Stimulated activated CD8-positive, alpha-beta memory T cell treated with anti-CD3 and anti-CD28 coated beads, Interleukin-12 subunit alpha, Interleukin-12 subunit beta, amount 100 ng/mL, for 24 hours (primary cell): Measurements from ENCODE around the gene RPUSD1.
"Not testable (repeated sequence)": the region's sequence is repeated elsewhere in the genome, so short reads cannot be mapped to it uniquely, and the experiment has no call there.

Experiments
- DNase-seq: peaks from one replicate; pipeline ENCODE4 v3.0.0-alpha.2; 2020; ENCODE audit errors: extremely low read depth

RPUSD1 gene

DNA sequence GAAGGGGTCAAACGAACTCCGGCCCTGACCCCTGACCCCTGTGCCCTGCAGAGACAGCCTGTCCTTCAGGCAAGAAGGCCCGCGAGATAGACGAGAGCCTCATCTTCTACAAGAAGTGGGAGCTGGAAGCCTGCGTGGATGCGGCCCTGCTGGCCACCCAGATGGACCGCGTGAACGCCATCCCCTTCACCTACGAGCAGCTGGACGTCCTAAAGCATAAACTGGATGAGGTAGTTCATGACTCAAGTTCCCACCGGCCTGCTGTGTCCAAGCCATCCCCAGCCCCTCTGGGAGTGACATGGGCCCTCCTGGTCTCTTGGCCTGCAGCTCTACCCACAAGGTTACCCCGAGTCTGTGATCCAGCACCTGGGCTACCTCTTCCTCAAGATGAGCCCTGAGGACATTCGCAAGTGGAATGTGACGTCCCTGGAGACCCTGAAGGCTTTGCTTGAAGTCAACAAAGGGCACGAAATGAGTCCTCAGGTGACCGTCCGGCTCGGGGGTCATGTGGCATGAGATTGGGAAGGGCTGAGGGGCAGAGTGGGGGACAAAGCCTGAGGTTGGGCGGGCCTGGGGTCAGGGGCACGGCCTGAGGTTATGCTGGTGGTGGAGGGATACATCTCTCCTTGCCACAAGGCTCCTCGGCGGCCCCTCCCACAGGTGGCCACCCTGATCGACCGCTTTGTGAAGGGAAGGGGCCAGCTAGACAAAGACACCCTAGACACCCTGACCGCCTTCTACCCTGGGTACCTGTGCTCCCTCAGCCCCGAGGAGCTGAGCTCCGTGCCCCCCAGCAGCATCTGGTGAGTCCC is 22.0 kb downstream of the RPUSD1 start:
- no peak for DNase-seq

DNA sequence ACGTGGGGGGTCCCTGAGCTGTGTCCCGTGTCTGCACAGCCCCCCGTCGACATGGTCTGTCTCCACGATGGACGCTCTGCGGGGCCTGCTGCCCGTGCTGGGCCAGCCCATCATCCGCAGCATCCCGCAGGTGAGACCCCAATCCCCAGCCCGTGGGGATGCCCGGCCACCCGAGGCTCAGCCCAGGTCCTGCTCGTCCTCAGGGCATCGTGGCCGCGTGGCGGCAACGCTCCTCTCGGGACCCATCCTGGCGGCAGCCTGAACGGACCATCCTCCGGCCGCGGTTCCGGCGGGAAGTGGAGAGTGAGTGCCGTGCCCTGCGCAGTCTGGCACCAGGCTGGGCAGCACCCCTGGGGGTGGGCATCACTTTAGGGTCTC is 22.7 kb downstream of the RPUSD1 start:
- DNase-seq: no peak

DNA sequence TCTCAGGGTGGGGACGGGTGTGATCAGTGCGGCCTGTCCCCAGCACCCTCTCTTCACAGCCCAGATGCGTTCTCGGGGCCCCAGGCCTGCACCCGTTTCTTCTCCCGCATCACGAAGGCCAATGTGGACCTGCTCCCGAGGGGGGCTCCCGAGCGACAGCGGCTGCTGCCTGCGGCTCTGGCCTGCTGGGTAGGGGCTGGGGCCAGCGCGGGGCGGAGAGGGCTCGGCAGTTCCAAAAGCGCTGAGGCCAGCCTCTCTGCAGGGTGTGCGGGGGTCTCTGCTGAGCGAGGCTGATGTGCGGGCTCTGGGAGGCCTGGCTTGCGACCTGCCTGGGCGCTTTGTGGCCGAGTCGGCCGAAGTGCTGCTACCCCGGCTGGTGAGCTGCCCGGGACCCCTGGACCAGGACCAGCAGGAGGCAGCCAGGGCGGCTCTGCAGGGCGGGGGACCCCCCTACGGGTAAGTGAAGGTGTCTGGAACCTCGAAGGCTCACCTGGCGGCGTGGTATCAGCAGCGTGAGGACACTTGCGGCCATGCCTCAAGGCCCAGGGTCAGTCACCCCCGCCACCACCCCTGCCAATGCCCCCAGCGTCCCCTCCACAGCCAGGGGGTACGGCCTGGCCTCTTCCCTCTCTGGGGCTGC is 23.2 kb downstream of the RPUSD1 start:
- DNase-seq: no peak

DNA sequence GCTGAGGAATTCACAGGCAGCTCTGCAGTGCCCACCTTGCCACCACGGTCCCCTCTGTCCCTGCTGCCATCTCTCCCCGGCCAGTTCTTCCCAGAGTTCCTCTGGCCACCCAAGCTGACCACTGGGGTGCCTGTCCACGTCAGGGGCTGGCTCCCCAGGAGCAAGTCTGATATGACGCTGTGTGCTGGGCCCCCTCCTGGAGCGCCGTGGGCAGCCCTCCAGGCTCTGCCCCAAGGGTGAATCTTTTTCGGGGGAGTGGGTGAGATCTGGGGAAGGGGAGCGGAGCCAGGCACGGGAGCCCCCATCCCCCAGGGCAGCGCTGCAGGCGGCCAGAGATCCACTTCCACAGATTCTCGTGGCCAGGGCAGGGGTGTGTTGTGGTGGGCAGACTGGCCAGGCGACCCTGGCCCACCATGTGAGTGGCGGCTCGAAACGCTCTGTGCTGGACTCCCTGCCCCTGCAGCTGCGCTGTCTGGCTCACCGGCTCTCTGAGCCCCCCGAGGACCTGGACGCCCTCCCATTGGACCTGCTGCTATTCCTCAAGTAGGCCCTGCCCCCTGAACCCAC is 23.9 kb downstream of the RPUSD1 start:
- no peak for DNase-seq

- no peak for DNase-seq
Observed at GRCh38 chr16:763369-764183, 24.6 kb downstream of the RPUSD1 start.

DNA sequence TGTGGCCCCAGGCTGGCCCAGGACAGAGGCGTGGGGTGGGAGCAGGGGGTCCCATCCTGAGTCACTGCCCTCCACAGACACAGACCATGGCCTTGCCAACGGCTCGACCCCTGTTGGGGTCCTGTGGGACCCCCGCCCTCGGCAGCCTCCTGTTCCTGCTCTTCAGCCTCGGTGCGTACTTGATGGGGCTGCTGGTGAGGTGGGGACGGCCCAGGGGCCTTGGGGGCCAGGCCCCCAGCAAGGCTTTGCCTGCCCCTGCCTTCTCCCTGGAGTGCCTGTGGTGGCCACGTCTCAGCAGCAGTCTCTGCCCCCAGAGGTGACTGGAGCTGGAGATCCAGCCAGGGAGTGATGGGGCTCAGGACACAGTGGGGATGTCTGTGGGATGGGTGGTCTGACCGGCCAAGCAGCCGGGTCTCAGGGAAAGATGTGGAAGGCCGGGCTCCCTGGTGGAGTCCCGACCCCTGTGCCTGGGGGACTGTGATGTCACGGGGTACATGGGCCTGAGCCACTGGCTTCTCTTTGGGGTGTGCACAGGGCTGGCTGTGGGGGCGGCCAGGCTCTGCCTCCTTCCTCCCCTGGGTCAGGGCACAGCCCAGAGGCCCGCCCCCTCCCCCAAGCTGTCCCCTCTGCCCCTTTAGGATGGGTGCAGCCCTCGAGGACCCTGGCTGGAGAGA is 25.4 kb downstream of the RPUSD1 start:
- DNase-seq: no peak

- no peak for DNase-seq
Observed at GRCh38 chr16:761625-762513, 26.3 kb downstream of the RPUSD1 start.

DNA sequence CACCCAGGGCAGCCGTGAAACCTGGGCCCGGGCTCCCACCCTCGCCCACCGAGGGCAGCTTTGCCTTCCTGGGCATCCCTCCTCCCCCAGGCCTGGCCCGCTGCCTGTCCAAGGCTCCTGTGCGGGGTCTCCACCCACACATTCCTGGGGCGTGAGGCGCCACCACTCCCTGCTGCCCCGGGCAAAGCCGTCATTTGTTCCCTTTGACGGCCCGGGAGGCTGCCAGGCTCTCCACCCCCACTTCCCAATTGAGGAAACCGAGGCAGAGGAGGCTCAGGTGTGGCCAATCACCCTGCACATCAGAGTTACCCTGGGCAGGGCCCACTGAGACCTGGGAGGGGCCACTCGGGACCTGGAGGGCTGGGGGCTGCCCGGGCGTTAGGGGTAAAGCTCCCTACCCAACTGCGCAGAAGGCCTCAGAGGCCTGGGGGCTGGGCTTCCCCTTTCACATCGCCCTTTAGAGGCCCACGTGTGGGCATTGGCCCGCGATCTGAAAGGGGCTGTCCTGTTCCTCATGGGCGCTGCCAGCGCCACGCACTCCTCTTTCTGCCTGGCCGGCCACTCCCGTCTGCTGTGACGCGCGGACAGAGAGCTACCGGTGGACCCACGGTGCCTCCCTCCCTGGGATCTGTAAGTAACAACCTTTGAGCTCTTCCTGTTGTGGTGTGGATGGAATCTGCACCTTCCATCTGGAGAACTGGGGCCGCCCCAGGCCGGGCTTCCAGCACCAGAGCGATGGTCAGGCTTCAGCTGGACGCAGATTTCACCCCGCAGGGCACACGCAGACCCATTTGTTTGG is 27.4 kb downstream of the RPUSD1 start, which contains the start of gene MSLN:
TSS of gene MSLN (plus strand) at position 190 of the 799 bp plus-strand sequence. CDS start 1,947 bp downstream, outside the sequence.
- DNase-seq: no peak

- DNase-seq: no peak
Observed at GRCh38 chr16:760065-760464, 28.1 kb downstream of the RPUSD1 start.

GRCh38 chr16:759110-759910 is 28.9 kb downstream of the RPUSD1 start:
- DNase-seq: no peak

DNA sequence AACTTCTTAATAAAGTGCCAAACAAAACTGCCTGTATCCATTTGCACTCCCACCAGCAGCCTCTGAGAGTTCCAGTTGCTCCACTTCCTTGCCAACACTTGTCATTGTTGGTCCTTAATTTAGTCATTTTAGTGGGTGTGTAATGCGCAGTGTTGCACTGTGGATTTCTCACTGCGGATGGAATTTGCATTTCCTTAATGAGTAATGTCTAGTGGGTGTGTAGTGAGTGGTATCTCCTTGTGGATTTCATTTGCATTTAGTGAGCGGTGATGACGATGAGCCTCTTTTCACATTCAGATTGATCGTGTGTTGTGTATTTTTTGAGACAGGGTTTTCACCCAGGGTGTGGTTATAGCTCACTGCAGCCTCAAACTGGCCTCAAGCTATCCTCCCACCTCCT is 31.8 kb downstream of the RPUSD1 start:
- DNase-seq: no peak

- no peak for DNase-seq
Observed at GRCh38 chr16:754656-755055, 33.5 kb downstream of the RPUSD1 start.

DNA sequence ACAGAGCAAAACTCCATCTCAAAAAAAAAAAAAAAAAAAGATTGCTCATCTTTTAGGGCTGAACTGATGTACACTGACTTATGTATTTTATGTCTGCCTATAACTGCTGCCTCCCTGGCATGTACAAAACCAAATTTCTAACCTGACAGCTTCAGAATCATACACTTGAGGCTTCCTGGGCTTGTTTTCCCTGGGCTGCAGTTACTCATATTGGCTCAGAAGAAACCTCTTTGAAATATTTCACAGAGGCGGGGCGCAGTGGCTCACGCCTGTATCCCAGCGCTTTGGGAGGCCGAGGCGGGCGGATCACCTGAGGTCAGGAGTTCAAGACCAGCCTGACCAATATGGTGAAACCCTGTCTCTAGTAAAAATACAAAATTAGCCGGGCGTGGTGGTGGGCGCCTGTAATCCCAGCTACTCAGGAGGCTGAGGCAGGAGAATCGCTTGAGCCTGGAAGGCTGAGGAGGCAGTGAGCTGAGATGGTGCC is 34.0 kb downstream of the RPUSD1 start:
- DNase-seq: not testable (repeated sequence)

GRCh38 chr16:752007-752312 is 36.2 kb downstream of the RPUSD1 start:
- DNase-seq: no peak

GRCh38 chr16:751152-752006 is 36.8 kb downstream of the RPUSD1 start:
- DNase-seq: no peak

GRCh38 chr16:750485-750884 is 37.7 kb downstream of the RPUSD1 start:
- DNase-seq: no peak

DNA sequence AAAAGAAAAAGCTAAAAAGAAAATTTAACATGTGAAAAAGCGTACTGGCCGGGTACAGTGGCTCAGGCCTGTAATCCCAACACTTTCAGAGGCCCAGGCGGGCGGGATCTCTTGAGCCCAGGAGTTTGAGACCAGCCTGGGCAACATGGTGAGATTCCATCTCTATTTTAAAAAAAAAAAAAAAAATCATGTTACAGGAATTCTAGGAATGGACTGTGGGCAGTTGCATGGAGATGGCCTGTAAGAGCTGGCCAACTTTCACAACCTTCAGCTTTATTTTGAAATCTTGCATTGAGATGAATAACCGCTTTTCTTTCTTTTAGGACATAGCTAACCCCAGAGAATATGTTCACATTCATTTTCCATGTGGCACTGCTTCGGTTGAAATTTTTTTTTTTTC is 39.2 kb downstream of the RPUSD1 start:
- DNase-seq: no peak
